K562 (cell line): ENCODE measurements around the gene BSN.
"Not testable (repeated sequence)": the region's sequence is repeated elsewhere in the genome, so short reads cannot be mapped to it uniquely, and the experiment has no call there.

ENCODE experiments used
- CBX5 ChIP-seq: IDR thresholded peaks from 2 replicates; pipeline ENCODE4 v1.6.1; 2014; ENCODE audit warnings: low read depth, borderline replicate concordance
- CREM ChIP-seq: IDR thresholded peaks from 2 replicates; pipeline ENCODE4 v1.6.1; 2014; ENCODE audit warnings: antibody characterized with exemption, low read depth
- DACH1 ChIP-seq: fragments of 450-650 bp; IDR thresholded peaks from 2 replicates; pipeline ENCODE4 v1.6.1; 2018; ENCODE audit not compliant: partially characterized antibody
- YBX1 ChIP-seq: fragments of 450-650 bp; IDR thresholded peaks from 2 replicates; pipeline ENCODE4 v1.7.1; 2016; ENCODE audit warnings: mild to moderate bottlenecking
- ZBTB1 ChIP-seq: sonication (generic); formaldehyde crosslinking; IDR thresholded peaks from 2 replicates; pipeline ENCODE4 v1.8.1; 2023; ENCODE audit warnings: missing genetic modification reagents, low read depth, mild to moderate bottlenecking, borderline replicate concordance
- ZNF449 ChIP-seq: fragments of 250-450 bp; sonication (Bioruptor Pico); IDR thresholded peaks from 2 replicates; pipeline ENCODE4 v1.8.0; 2022; ENCODE audit warnings: moderate library complexity, mild to moderate bottlenecking, inconsistent platforms
- TF ChIP-seq, protein P1 (sequence below), 3 experiments: IDR thresholded peaks in 2 of 3; conservative IDR thresholded peaks in 1 of 3; 2 replicates each; pipeline ENCODE4 v1.5.1; 2011 to 2012; ENCODE audit warnings: low read length in 3 of 3, mild to moderate bottlenecking in 3 of 3, control low read depth in 2 of 3, improper control_type of control experiment in 1 of 3, inconsistent platforms in 1 of 3, low read depth in 1 of 3, mixed read lengths in 1 of 3, moderate library complexity in 1 of 3; ENCODE audit not compliant: insufficient read depth in 2 of 3
- TF ChIP-seq, protein P2 (sequence below): fragments of 200-800 bp; sonication (Bioruptor generic); IDR thresholded peaks from 2 replicates; pipeline ENCODE4 v1.6.1; 2017; ENCODE audit warnings: missing genetic modification characterization, missing compliant biosample characterization
- TF ChIP-seq, protein P3 (sequence below): sonication (generic); formaldehyde crosslinking; IDR thresholded peaks from 2 replicates; pipeline ENCODE4 v1.8.1; 2022; ENCODE audit warnings: missing genetic modification reagents

DNA sequence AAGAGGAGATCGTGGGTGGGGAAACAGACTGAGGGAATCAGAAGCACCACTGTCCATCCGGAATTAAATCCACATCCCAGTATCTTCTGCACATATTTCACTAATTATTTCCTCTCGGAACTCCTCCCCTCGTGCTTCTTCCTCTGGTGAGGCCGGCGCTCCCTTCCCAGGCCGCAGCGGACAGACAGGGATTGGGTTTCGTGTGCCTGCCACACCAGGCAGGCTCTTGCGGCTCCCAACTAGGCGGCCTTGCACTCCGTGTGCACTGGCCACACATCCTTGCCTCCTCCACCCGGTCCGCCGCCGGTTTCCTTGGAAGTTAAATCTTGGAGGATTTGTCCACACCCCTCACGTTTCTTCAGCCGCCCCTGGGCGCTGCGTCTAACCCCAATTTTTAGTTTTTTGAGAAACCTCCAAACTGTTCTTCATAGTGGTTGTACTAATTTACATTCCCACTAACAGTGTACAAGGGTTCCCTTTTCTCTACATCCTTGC, 31.0 kb downstream of the BSN start:
- TF ChIP-seq ZNF449 (CRISPR knock-in tag); CBX5; ZBTB1 (CRISPR knock-in tag); YBX1; CREM; DACH1: not testable (repeated sequence)
- TF ChIP-seq, protein P1, sequence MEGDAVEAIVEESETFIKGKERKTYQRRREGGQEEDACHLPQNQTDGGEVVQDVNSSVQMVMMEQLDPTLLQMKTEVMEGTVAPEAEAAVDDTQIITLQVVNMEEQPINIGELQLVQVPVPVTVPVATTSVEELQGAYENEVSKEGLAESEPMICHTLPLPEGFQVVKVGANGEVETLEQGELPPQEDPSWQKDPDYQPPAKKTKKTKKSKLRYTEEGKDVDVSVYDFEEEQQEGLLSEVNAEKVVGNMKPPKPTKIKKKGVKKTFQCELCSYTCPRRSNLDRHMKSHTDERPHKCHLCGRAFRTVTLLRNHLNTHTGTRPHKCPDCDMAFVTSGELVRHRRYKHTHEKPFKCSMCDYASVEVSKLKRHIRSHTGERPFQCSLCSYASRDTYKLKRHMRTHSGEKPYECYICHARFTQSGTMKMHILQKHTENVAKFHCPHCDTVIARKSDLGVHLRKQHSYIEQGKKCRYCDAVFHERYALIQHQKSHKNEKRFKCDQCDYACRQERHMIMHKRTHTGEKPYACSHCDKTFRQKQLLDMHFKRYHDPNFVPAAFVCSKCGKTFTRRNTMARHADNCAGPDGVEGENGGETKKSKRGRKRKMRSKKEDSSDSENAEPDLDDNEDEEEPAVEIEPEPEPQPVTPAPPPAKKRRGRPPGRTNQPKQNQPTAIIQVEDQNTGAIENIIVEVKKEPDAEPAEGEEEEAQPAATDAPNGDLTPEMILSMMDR (IDR thresholded peaks at IDR 0.05 in 2 of 3, conservative IDR thresholded peaks at IDR 0.05 in 1 of 3; ENCODE audit: insufficient read depth in 2 of 3, low read depth in 1 of 3, low read length in 3 of 3), result not testable (repeated sequence)
- TF ChIP-seq, protein P2, sequence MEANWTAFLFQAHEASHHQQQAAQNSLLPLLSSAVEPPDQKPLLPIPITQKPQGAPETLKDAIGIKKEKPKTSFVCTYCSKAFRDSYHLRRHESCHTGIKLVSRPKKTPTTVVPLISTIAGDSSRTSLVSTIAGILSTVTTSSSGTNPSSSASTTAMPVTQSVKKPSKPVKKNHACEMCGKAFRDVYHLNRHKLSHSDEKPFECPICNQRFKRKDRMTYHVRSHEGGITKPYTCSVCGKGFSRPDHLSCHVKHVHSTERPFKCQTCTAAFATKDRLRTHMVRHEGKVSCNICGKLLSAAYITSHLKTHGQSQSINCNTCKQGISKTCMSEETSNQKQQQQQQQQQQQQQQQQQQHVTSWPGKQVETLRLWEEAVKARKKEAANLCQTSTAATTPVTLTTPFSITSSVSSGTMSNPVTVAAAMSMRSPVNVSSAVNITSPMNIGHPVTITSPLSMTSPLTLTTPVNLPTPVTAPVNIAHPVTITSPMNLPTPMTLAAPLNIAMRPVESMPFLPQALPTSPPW (CRISPR knock-in tag), result not testable (repeated sequence)
- TF ChIP-seq, protein P3, sequence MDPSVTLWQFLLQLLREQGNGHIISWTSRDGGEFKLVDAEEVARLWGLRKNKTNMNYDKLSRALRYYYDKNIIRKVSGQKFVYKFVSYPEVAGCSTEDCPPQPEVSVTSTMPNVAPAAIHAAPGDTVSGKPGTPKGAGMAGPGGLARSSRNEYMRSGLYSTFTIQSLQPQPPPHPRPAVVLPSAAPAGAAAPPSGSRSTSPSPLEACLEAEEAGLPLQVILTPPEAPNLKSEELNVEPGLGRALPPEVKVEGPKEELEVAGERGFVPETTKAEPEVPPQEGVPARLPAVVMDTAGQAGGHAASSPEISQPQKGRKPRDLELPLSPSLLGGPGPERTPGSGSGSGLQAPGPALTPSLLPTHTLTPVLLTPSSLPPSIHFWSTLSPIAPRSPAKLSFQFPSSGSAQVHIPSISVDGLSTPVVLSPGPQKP (CRISPR knock-in tag), result not testable (repeated sequence)
